GM12865 (cell line): Measurements from ENCODE around the gene ADAMTS18.

Experiments used
- DNase-seq: peaks from one replicate; pipeline ENCODE4 v3.0.0; 2010; ENCODE audit warnings: low read depth
- H3K4me3 ChIP-seq: 2 replicates; pipeline ENCODE4 v1.5.1; 2011; ENCODE audit warnings: mild to moderate bottlenecking, low read depth, low read length, control low read depth
- CTCF ChIP-seq: IDR thresholded peaks from 2 replicates; pipeline ENCODE4 v1.5.1; 2011; ENCODE audit warnings: low read length, control low read depth, low read depth, inconsistent platforms; ENCODE audit not compliant: insufficient read depth; ENCODE audit errors: missing control alignments

The ADAMTS18 gene

GRCh38 chr16:77435272-77435820 is 512 bp upstream of the ADAMTS18 start:
- no peak for DNase-seq
- TF ChIP-seq CTCF: no peak
- H3K4me3 ChIP-seq: no peak overlapping the region

- H3K4me3 ChIP-seq: no peak overlapping the region
- TF ChIP-seq CTCF: no peak
- no peak for DNase-seq
Observed at GRCh38 chr16:77434022-77434529, 758 bp downstream of the ADAMTS18 start.

- no peak for DNase-seq
- H3K4me3 ChIP-seq: no peak overlapping the region
- no peak for TF ChIP-seq CTCF
Observed at GRCh38 chr16:77433146-77433545, 1.7 kb downstream of the ADAMTS18 start.

- DNase-seq: no peak
- no peak for TF ChIP-seq CTCF
- no peak overlapping the region for H3K4me3 ChIP-seq
Observed at GRCh38 chr16:77432264-77432663, 2.6 kb downstream of the ADAMTS18 start.

GRCh38 chr16:77430787-77431585 is 3.8 kb downstream of the ADAMTS18 start:
- no peak for TF ChIP-seq CTCF
- no peak for DNase-seq
- H3K4me3 ChIP-seq: no peak overlapping the region

- no peak for TF ChIP-seq CTCF
- no peak for DNase-seq
- H3K4me3 ChIP-seq: no peak overlapping the region
Observed at GRCh38 chr16:77430360-77430759, 4.5 kb downstream of the ADAMTS18 start.
